CD4-positive, alpha-beta T cell (primary cell): ENCODE measurements around the gene NELL2. TPM values are rescaled to one million over a fixed set of nuclear protein-coding genes. Genes with fewer than 3 reads are reported as not detected.

Experiments used
- ATAC-seq: fragments of 200-7000 bp; cut with Tn5 transposase; one replicate; pipeline ENCODE4 v1.10.0; 2022; ENCODE audit warnings: mild to moderate bottlenecking; ENCODE audit not compliant: poor library complexity
- CTCF ChIA-PET: fragments of 350-600 bp; sonication (Branson Sonifier 250); formaldehyde crosslinking; loops from one replicate; lab custom pipeline; 2021; ENCODE audit warnings: antibody characterized with exemption, inconsistent platforms; lab: Charles Lee
- POLR2A ChIA-PET: fragments of 350-600 bp; sonication (Branson Sonifier 250); formaldehyde crosslinking; loops from one replicate; lab custom pipeline; 2021; ENCODE audit warnings: antibody characterized with exemption, inconsistent platforms; lab: Charles Lee
- DNase-seq, 14 experiments: peaks; one replicate each; pipeline ENCODE4 v3.0.0-alpha.2; 2013 to 2020; ENCODE audit warnings: mixed read lengths in 2 of 14
- H3K27ac ChIP-seq, 2 donors: one replicate each; pipeline versions ENCODE4 v1.5.1 to v1.7.0; 2013; ENCODE audit warnings: low read length in 2 of 2, low read depth in 1 of 2, mild to moderate bottlenecking in 1 of 2
- H3K27me3 ChIP-seq, 2 experiments: 1 replicate in 1 of 2; 2 replicates in 1 of 2; pipeline versions ENCODE4 v1.6.1 to v1.7.0; 2013; ENCODE audit warnings: low read length in 2 of 2, control low read depth in 1 of 2, mild to moderate bottlenecking in 1 of 2, moderate library complexity in 1 of 2; ENCODE audit not compliant: insufficient read depth in 2 of 2, control insufficient read depth in 1 of 2
- H3K36me3 ChIP-seq: one replicate; pipeline ENCODE4 v1.6.1; 2013; ENCODE audit warnings: low read length, control low read depth; ENCODE audit not compliant: insufficient read depth
- H3K4me1 ChIP-seq: one replicate; pipeline ENCODE4 v1.6.1; 2013; ENCODE audit warnings: low read length, control low read depth; ENCODE audit not compliant: insufficient read depth
- H3K4me3 ChIP-seq: one replicate; pipeline ENCODE4 v1.5.1; 2013; ENCODE audit warnings: mild to moderate bottlenecking, low read length, moderate library complexity
- H3K9me3 ChIP-seq, 2 experiments: 1 replicate in 1 of 2; 2 replicates in 1 of 2; pipeline versions ENCODE4 v1.6.1 to v1.7.0; 2013; ENCODE audit warnings: low read length in 2 of 2, mild to moderate bottlenecking in 2 of 2, control low read depth in 1 of 2, moderate library complexity in 1 of 2; ENCODE audit not compliant: control insufficient read depth in 1 of 2, insufficient read depth in 1 of 2
- H3K27ac Mint-ChIP-seq: one replicate; pipeline ENCODE4 v1.8.0; 2020; ENCODE audit warnings: mixed read lengths
- H3K27me3 Mint-ChIP-seq: one replicate; pipeline ENCODE4 v1.8.0; 2021; ENCODE audit warnings: mixed read lengths
- H3K36me3 Mint-ChIP-seq: one replicate; pipeline ENCODE4 v1.8.0; 2021; ENCODE audit warnings: low read depth, mixed read lengths
- H3K4me1 Mint-ChIP-seq: one replicate; pipeline ENCODE4 v1.8.0; 2021; ENCODE audit warnings: low read depth, mixed read lengths
- H3K4me3 Mint-ChIP-seq: one replicate; pipeline ENCODE4 v1.8.0; 2020; ENCODE audit warnings: mild to moderate bottlenecking, mixed read lengths
- H3K9me3 Mint-ChIP-seq: one replicate; pipeline ENCODE4 v1.8.0; 2020; ENCODE audit warnings: mixed read lengths
- intact Hi-C, 2 experiments: fragments of 100-400 bp; cut with DNase I in 1 of 2; cut with micrococcal nuclease in 1 of 2; formaldehyde crosslinking; loops; one replicate each; pipeline versions ENCODE4 v1.15.1 to v1.9.0; 2023 to 2025; cut with DNase I, micrococcal nuclease
- total RNA-seq, 174 experiments: library from RNA in 2 of 174; stranded (reverse) in 2 of 174; gene quantifications; one replicate each; pipeline ENCODE4 v1.2.3 and lab custom pipeline; 2021 to 2026
- TF ChIP-seq, protein P1 (sequence below): fragments of 200-600 bp; IDR thresholded peaks from one replicate; pipeline ENCODE4 v1.8.0; 2022; ENCODE audit warnings: antibody characterized with exemption, mild to moderate bottlenecking

NELL2 gene
- total RNA-seq, 2 experiments from 2014 or later: 142 to 147 TPM

DNA sequence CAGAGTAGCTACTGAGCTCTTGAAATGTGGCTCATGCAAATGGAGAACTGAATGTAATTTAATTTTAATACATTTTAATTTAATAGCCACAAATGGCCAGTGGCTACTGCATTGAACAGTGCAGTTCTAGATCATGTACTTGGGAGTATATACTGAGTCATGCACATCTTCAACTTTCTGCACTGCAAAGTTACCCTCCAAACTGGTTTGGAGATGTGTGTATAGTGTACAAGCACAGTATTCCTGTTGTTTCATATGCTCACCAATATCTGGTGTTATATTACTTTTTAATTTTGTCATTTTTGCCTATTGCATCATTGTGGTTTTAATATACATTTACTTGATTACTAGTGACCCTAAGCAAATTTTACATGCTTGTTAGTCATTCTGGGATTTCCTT lies 372.8 kb downstream of the NELL2 start:
- TF ChIP-seq, protein P1, sequence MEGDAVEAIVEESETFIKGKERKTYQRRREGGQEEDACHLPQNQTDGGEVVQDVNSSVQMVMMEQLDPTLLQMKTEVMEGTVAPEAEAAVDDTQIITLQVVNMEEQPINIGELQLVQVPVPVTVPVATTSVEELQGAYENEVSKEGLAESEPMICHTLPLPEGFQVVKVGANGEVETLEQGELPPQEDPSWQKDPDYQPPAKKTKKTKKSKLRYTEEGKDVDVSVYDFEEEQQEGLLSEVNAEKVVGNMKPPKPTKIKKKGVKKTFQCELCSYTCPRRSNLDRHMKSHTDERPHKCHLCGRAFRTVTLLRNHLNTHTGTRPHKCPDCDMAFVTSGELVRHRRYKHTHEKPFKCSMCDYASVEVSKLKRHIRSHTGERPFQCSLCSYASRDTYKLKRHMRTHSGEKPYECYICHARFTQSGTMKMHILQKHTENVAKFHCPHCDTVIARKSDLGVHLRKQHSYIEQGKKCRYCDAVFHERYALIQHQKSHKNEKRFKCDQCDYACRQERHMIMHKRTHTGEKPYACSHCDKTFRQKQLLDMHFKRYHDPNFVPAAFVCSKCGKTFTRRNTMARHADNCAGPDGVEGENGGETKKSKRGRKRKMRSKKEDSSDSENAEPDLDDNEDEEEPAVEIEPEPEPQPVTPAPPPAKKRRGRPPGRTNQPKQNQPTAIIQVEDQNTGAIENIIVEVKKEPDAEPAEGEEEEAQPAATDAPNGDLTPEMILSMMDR: no peak
- H3K4me1 Mint-ChIP-seq: no peaks in the 10 kb centered on the region
- no peaks in the 10 kb centered on the region for H3K4me1 ChIP-seq
- H3K27ac Mint-ChIP-seq: no peak overlapping the region
- CTCF ChIA-PET: no interaction called here
- intact Hi-C loops: no loop called here
- ATAC-seq: no peak
- H3K27ac ChIP-seq: no peak overlapping the region
- POLR2A ChIA-PET: interaction anchor here (1.4 to 1.8 kb wide), 2 partner anchors 13 to 16 kb away, joined by 3 to 5 read pairs; no protein-coding TSS in a partner anchor
- no peaks in the 10 kb centered on the region for H3K27me3 Mint-ChIP-seq
- H3K36me3 ChIP-seq: no peaks in the 10 kb centered on the region
- peaks cover 6% of the 10 kb centered on the region for H3K36me3 Mint-ChIP-seq
- DNase-seq: no peak
- peaks cover 0 to 16% of the 10 kb centered on the region in 2 experiments for H3K9me3 ChIP-seq
- H3K4me3 ChIP-seq: no peak overlapping the region
- no peaks in the 10 kb centered on the region for H3K27me3 ChIP-seq
- H3K4me3 Mint-ChIP-seq: no peak overlapping the region
- no peaks in the 10 kb centered on the region for H3K9me3 Mint-ChIP-seq

DNA sequence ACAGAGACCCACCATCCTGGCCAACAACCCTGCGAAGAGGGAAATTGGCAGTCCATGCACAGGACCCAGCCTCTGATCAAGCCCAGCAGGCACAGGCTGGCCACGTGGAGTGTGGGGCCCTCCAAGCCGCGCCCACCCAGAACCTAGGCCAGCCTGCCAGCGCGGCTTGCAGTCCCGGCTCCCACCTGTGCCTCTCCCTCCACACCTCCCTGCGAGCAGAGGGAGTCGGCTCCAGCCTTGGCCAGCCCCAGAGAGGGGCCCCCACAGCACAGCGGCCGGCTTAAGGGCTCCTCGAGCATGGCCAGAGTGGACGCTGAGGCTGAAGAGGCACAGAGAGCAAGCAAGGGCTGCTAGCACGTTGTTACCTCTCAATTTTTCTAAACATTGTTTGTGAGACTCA lies 373.4 kb downstream of the NELL2 start:
- POLR2A ChIA-PET: interaction anchor here (0.6 to 1.8 kb wide), 2 partner anchors 13 to 15 kb away, joined by 3 to 5 read pairs; no protein-coding TSS in a partner anchor
- H3K27me3 ChIP-seq: no peaks in the 10 kb centered on the region
- no peak overlapping the region for H3K27ac Mint-ChIP-seq
- H3K36me3 ChIP-seq: no peaks in the 10 kb centered on the region
- intact Hi-C loops: no loop called here
- no peaks in the 10 kb centered on the region for H3K4me1 ChIP-seq
- H3K4me3 ChIP-seq: no peak overlapping the region
- no peaks in the 10 kb centered on the region for H3K4me1 Mint-ChIP-seq
- CTCF ChIA-PET: no interaction called here
- DNase-seq: no peak
- TF ChIP-seq, protein P1: no peak
- H3K9me3 Mint-ChIP-seq: no peaks in the 10 kb centered on the region
- H3K9me3 ChIP-seq: peaks cover 0 to 16% of the 10 kb centered on the region in 2 experiments
- no peaks in the 10 kb centered on the region for H3K27me3 Mint-ChIP-seq
- H3K36me3 Mint-ChIP-seq: peaks cover 3% of the 10 kb centered on the region
- ATAC-seq: no peak
- H3K27ac ChIP-seq: no peak overlapping the region
- H3K4me3 Mint-ChIP-seq: no peak overlapping the region

DNA sequence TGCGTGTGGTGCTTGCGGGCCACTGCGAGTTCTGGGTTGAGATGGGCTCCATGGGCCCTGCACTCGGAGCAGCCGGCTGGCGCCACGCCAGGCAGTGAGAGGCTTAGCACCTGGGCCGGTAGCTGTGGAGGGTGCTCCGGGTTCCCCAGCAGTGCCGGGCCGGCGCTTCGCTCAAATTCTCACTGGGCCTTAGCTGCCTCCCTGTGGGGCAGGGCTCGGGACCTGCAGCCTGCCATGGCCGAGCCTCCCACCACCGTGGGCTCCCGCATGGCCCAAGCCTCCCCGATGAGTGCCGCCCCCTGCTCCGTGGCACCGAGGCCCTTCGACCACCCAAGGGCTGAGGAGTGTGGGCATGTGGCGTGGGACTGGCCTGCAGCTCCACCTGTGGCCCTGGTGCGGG lies 375.7 kb downstream of the NELL2 start:
- DNase-seq: peak in 1 of 14 experiments; percentile 11
- H3K4me1 Mint-ChIP-seq: no peaks in the 10 kb centered on the region

More for the DNA sequence above, 375.7 kb downstream of the NELL2 start:
- intact Hi-C loops: no loop called here
- POLR2A ChIA-PET: no interaction called here
- Histone ChIP-seq H3K9me3 (peaks cover 0 to 16% of the 10 kb centered on the region in 2 experiments), H3K4me1 (no peaks in the 10 kb centered on the region), H3K36me3 (no peaks in the 10 kb centered on the region), H3K27me3 (no peaks in the 10 kb centered on the region), H3K27ac (no peak overlapping the region), H3K4me3 (no peak overlapping the region)
- Mint-ChIP-seq H3K27me3 (no peaks in the 10 kb centered on the region), H3K4me3 (no peak overlapping the region), H3K9me3 (no peaks in the 10 kb centered on the region), H3K36me3 (no peaks in the 10 kb centered on the region), H3K27ac (no peak overlapping the region)
- no peak for ATAC-seq
- TF ChIP-seq, protein P1: no peak
- CTCF ChIA-PET: no interaction called here
